Skeletal muscle cell (primary cell): Measurements from ENCODE around the gene COX6A2.
A peak's percentile ranks its signal among the peaks of the same experiment; 100 is the strongest.
"Not testable (repeated sequence)": the region's sequence is repeated elsewhere in the genome, so short reads cannot be mapped to it uniquely, and the experiment has no call there.

Experiments used
- DNase-seq: peaks from one replicate; pipeline ENCODE4 v3.0.0-alpha.2; 2010; ENCODE audit warnings: low read depth
- H3K4me3 ChIP-seq: 2 replicates; pipeline ENCODE4 v1.5.1; 2011; ENCODE audit warnings: low read depth, mild to moderate bottlenecking, control low read depth, low read length, moderate library complexity

COX6A2 gene

GRCh38 chr16:31440516-31441184, 12.5 kb upstream of the COX6A2 start:
- DNase-seq = no peak
- no peak overlapping the region for H3K4me3 ChIP-seq

GRCh38 chr16:31439519-31439918, 11.4 kb upstream of the COX6A2 start:
- DNase-seq = no peak
- no peak overlapping the region for H3K4me3 ChIP-seq

- DNase-seq, H3K4me3 ChIP-seq: not testable (repeated sequence)
These were observed 10.9 kb upstream of the COX6A2 start for GRCh38 chr16:31439023-31439422.

GRCh38 chr16:31438414-31438813, 10.3 kb upstream of the COX6A2 start:
- no peak for DNase-seq
- no peak overlapping the region for H3K4me3 ChIP-seq

GRCh38 chr16:31436221-31437045, 8.3 kb upstream of the COX6A2 start:
- H3K4me3 ChIP-seq = no peak overlapping the region
- DNase-seq = no peak

GRCh38 chr16:31435341-31436220, 7.4 kb upstream of the COX6A2 start:
- no peak for DNase-seq
- no peak overlapping the region for H3K4me3 ChIP-seq

- H3K4me3 ChIP-seq = no peak overlapping the region
- no peak for DNase-seq
These were observed 2.4 kb upstream of the COX6A2 start for GRCh38 chr16:31430380-31431052.

GRCh38 chr16:31429796-31430195, 1.6 kb upstream of the COX6A2 start:
- no peak for DNase-seq
- no peak overlapping the region for H3K4me3 ChIP-seq

GRCh38 chr16:31429314-31429713, 1.2 kb upstream of the COX6A2 start:
- no peak overlapping the region for H3K4me3 ChIP-seq
- DNase-seq = no peak

GRCh38 chr16:31428638-31429247, 583 bp upstream of the COX6A2 start:
- no peak for DNase-seq
- no peak overlapping the region for H3K4me3 ChIP-seq

- peak overlapping the region; percentile 34 for H3K4me3 ChIP-seq
- no peak for DNase-seq
These were observed 500 bp downstream of the COX6A2 start for GRCh38 chr16:31427441-31428278.

- no peak for DNase-seq
- H3K4me3 ChIP-seq = no peak overlapping the region
These were observed 4.4 kb downstream of the COX6A2 start for GRCh38 chr16:31423801-31424200.

- no peak overlapping the region for H3K4me3 ChIP-seq
- DNase-seq = no peak
These were observed 4.9 kb downstream of the COX6A2 start for GRCh38 chr16:31423241-31423640.

GRCh38 chr16:31421587-31421986, 6.6 kb downstream of the COX6A2 start:
- no peak for DNase-seq

GRCh38 chr16:31420037-31420436, 8.1 kb downstream of the COX6A2 start:
- no peak overlapping the region for H3K4me3 ChIP-seq
- no peak for DNase-seq

More at GRCh38 chr16:31421587-31421986, 6.6 kb downstream of the COX6A2 start:
- H3K4me3 ChIP-seq = no peak overlapping the region

GRCh38 chr16:31417916-31418315, 10.2 kb downstream of the COX6A2 start:
- DNase-seq = no peak
- no peak overlapping the region for H3K4me3 ChIP-seq

GRCh38 chr16:31417036-31417435, 11.1 kb downstream of the COX6A2 start:
- DNase-seq = not testable (repeated sequence)

GRCh38 chr16:31416371-31416770, 11.8 kb downstream of the COX6A2 start:
- DNase-seq = no peak

More at GRCh38 chr16:31417036-31417435, 11.1 kb downstream of the COX6A2 start:
- H3K4me3 ChIP-seq = not testable (repeated sequence)

More at GRCh38 chr16:31416371-31416770, 11.8 kb downstream of the COX6A2 start:
- no peak overlapping the region for H3K4me3 ChIP-seq
